Measurements from ENCODE around the gene RRBP1.
"Not testable (repeated sequence)": the region's sequence is repeated elsewhere in the genome, so short reads cannot be mapped to it uniquely, and the experiment has no call there.

Gene RRBP1

GRCh38 chr20:17709361-17710293, 27.6 kb upstream of the RRBP1 start:
- DNase-seq (ENCODE audit: low spot score), result no peak

GRCh38 chr20:17708675-17709360, 26.8 kb upstream of the RRBP1 start:
- DNase-seq (ENCODE audit: low spot score), result no peak

GRCh38 chr20:17707951-17708350, 25.9 kb upstream of the RRBP1 start:
- DNase-seq (ENCODE audit: low spot score), result not testable (repeated sequence)

DNA sequence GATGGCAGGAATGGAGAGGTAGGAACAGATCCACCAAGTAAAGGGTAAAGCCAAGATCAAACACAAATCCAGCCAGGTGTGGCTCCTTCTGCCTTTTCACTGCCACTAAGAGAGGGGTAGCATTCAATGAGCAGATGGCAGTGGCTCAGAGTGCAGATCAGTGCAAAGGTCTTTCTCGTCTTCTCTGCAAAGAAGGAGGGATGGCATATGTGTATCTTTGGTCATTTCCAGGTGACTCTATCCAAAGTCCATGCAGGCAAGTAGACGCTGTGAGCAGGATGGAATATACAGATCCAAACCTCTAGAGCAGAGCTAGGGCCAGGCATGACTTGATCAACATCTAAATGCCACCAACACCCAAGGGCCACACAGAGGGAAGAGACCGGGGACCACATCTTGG, 24.6 kb upstream of the RRBP1 start:
- DNase-seq (ENCODE audit: low spot score), result no peak

GRCh38 chr20:17705916-17706315, 23.9 kb upstream of the RRBP1 start:
- DNase-seq (ENCODE audit: low spot score), result no peak

DNA sequence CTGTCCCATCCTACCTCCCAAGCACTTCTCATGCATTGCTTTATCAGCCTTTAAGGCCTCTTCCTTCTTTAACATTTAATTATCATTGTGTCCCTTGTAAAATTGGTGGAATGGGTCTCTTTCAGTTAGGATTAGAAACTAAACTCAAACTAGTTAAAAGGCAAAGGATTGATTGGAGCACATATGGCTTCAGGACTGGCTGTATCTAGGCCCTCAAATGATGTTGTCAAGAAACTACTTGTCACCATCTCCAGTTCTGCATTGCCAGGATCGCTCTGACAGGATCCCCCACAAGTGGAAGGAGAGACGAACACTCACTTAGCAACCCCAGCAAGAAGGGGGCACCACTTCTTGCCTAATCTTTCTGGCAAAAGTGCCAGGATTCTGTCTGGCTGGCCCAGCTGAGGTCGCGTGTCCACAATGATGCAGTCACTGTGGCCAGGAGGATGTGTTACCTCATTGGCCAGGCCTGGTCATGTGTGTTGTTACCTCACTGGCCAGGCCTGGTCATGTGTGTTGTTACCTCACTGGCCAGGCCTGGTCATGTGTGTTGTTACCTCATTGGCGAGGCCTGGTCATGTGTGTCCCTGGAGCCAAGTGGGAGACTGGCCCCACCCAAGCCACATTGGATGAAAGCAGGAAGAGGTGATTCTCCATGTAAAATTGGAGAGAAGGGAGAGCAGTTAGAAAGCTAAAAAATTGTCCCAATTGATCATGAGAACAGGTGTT, 22.7 kb upstream of the RRBP1 start:
- DNase-seq (ENCODE audit: low spot score), result no peak

DNA sequence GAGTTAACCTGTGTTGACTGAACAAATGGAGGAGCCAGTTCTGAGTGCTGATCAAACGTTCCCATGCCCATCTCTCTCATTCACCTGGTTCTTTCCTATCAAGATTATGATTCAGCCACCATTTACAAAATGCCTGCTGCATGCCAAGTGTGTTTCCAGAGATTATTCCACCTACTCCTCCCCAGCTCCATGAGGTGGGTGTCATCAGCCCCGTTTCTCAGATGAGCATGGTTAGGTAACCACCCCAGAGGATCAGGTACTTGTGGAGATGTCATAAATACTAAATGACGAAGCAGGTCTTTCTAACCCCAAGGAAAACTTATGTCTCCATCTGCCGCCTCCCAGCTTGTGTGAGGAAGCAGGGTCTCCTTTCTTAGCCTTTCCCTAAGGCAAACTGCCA, 19.8 kb upstream of the RRBP1 start:
- no peak for DNase-seq (ENCODE audit: low spot score)

DNA sequence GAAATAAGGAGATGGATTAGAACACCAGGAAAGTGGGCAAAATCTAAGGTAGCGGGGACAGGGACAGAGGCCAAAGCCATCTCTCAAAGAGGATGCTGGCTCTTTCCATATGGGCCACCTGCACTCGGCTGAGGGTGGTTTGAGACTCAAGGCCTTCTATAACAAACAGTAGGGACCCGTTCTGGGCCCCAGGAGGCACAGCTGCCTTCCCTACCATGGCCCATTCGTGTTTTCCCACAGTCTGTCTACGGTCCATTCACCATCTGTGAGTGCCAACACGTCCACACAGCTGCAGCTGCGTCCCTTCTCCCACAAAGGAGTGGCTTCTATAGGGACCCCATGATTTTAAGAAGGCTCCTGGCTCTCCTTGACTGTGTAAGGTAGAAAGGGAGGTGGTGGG, 18.6 kb upstream of the RRBP1 start:
- no peak for DNase-seq (ENCODE audit: low spot score)

GRCh38 chr20:17699931-17700351, 17.9 kb upstream of the RRBP1 start, which contains the start of gene BANF2:
BANF2 (plus strand) TSS chr20:17699966; CDS start chr20:17725026, 25,060 bp downstream.
- DNase-seq (ENCODE audit: low spot score), result no peak

- no peak for DNase-seq (ENCODE audit: low spot score)
Measured at GRCh38 chr20:17698384-17698783, 16.3 kb upstream of the RRBP1 start.

DNA sequence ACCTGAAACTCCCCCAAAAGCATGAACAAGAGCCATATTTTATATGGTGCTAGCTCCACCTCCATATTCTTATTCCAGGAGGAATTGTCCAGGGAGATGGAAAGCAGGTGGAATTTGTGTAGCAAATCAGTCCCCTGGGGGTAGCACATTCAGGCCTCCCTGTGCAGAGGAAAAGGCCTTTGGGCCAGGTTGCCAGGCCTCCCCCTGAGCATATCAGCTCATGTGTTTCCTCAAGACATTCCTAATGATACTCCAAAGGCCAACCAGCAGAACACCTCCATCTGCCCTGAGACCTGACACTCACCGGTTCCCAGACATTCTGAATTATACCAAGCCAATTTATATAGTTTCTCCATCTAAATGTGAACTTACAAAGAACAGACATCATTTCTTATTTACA, 15.1 kb upstream of the RRBP1 start:
- no peak for DNase-seq (ENCODE audit: low spot score)

GRCh38 chr20:17696287-17696686, 14.2 kb upstream of the RRBP1 start:
- DNase-seq (ENCODE audit: low spot score), result no peak

- no peak for DNase-seq (ENCODE audit: low spot score)
Measured at GRCh38 chr20:17694767-17695166, 12.7 kb upstream of the RRBP1 start.

GRCh38 chr20:17693444-17694001, 11.5 kb upstream of the RRBP1 start:
- no peak for DNase-seq (ENCODE audit: low spot score)

DNA sequence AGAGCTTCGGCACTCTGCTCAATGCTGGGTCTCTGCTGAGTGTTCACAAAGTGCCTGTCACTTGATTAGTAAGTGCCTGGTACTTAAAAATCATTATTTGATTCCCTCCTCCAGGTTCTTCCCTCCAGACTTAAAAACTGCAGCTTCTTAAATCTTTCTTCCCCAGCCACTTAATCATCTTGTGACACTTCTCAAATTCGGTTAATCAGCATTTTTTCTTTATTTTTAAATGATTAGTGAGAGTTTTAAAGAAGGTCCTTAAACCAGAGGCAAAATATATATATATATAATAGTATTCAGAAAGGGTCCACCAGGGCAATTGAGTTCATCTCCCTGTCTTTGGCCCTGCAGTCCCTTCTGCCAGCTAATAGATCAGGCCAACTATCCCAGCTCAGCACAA, 9.7 kb upstream of the RRBP1 start:
- DNase-seq (ENCODE audit: low spot score), result no peak

- no peak for DNase-seq (ENCODE audit: low spot score)
Measured at GRCh38 chr20:17690144-17690543, 8.1 kb upstream of the RRBP1 start.

GRCh38 chr20:17688965-17689364, 6.9 kb upstream of the RRBP1 start:
- DNase-seq (ENCODE audit: low spot score), result no peak

DNA sequence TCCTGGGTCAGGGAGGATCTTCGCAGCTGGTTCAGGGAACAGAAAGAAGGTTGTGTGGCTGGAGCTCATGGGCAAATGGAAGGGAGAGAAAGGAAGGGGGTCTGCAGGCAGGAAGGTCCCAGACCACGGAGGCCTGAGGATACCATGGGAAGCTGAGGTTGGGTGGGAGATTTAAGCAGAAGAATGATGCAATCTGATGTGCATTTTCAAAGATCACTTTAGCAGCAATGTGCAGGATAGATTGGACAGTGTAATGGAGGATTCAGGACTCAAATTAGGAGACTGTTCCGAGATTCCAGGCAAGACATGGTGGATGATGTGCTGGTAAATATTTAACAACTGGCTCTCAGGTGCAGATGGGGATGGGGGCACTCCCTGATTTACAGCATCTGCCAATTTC, 5.8 kb upstream of the RRBP1 start:
- no peak for DNase-seq (ENCODE audit: low spot score)

GRCh38 chr20:17685168-17685567, 3.1 kb upstream of the RRBP1 start:
- no peak for DNase-seq (ENCODE audit: low spot score)

GRCh38 chr20:17684077-17684888, 2.2 kb upstream of the RRBP1 start:
- DNase-seq (ENCODE audit: low spot score), result no peak
